IPS-NIHi11 (cell line): ENCODE measurements around the gene RHBDD1.
A peak's percentile ranks its signal among the peaks of the same experiment; 100 is the strongest.

Experiments used
- DNase-seq: peaks from one replicate; pipeline ENCODE4 v3.0.0; 2012; ENCODE audit warnings: mixed read lengths, low spot score

Gene RHBDD1, protein sequence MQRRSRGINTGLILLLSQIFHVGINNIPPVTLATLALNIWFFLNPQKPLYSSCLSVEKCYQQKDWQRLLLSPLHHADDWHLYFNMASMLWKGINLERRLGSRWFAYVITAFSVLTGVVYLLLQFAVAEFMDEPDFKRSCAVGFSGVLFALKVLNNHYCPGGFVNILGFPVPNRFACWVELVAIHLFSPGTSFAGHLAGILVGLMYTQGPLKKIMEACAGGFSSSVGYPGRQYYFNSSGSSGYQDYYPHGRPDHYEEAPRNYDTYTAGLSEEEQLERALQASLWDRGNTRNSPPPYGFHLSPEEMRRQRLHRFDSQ

DNA sequence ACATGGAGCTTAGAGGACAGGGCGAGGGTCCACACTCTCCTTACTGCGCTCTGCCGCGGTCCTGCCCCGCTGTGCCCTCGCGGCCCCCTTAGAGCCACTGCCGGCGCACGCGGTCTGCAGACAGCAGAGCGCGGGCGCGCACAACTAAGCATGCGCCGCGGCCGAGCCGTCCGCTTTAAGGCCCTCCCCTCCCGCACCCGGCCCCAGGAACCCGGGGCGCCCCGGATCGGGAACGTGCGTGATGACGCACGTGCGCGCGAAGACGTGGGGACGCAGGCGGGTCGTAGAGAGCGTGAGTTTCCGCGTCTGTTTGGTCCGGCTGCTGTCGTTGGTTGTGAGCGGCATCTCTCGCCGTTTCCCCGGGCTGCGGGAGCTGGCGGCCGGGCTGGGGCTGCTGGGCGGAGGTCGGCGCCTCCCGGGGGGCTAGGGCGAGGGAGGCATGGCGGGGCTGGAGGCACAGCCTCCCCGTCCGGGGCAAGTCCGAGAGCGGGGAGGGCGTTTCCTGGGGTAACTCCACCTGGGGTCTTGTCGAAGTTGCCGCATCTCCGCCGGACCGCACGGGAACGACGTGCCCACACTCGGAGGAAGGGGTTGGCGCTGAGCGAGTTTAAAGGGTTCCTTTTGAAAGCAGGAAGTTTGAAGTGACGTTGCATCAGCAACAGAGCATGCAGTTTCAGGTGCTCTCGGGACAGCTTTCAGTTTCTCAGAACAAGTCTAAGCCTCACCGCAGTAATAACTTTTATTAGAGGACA is at the start of gene RHBDD1:
TSS of gene RHBDD1 (plus strand) at position 259 of the 752 bp plus-strand sequence. CDS start 28,640 bp downstream, outside the sequence.
- peak; percentile 96 for DNase-seq

DNA sequence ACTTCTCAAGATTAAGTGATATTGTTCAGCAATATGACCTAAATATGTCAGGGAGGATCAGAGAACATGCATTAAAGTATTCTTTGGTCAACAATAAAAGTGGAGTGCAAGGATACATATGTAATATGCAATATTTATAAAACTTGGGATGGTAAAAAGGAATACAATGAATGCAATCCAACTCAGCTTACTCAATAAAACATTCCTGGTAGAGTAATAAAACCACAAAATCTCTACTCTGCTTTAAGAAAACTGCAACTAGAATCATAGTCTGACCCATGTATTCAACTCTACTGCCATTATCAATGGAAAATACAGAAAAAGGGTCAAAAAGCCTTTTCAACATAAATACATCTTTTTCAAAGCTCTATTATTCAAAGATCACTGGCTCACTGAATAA is 47.8 kb upstream of the RHBDD1 start:
- no peak for DNase-seq

DNA sequence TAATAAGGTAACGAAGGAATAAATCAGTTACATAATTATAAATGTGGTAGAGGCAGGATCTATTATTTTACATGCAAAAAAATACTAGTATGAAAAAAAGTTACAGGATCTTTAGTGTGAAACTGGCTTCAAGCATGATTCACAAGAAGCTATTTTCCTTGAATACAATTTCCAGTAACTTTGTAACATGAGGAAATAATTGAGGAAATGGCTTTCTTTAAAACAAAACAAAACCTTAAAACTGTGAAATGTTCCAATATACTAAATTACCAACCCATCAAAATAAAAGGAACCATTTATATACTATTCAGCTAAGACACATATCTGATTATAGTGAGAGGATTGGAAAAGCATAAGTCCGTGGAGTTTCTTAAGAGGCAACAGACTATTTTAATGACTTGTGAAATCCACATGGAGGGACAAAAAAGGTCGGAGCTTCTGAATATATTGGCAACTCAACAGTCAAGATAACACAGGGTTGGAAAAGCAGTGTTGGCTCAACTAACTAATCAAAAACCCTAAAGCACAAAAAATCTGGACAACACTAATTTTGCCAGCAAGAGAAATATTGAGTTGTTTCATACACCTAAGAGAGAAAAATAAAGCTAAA is 46.9 kb upstream of the RHBDD1 start:
- no peak for DNase-seq

DNA sequence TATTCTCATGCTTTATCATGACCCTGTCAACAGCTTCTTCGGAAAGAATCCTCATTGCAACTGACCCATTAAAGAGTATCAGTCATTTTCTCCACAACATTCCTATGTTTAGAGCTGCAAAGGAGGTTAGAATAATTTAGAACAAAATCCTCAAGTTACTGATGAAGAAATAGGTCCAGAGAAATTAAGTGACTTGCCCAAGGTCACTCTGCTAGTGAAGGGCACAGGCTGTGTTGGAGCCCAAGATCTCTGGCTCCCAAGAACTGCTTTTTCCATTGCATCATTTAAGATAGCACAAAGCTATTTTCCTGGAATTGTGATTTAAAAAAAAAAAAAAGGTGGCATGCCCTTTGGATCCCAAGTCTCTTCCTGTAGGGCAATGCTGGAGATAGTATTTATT is 45.8 kb upstream of the RHBDD1 start:
- no peak for DNase-seq

DNA sequence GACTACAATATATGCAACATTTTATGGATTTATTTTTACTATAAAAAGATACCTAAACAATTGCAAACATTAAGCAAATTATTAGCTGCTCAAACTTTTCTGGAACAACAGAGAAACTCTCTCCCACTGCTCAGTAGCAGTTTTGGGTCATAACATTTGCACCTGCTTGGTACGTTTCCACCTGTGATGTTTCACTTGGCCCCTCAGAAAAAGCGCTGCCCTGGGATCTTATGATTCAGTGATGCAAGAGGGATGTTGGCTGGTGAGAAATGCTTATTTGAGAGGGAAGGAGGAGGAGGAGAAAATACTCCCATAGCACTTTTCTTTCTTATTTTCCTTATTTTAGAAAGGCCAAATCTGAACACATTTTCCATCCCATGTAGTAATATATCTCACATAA is 45.4 kb upstream of the RHBDD1 start:
- no peak for DNase-seq

DNA sequence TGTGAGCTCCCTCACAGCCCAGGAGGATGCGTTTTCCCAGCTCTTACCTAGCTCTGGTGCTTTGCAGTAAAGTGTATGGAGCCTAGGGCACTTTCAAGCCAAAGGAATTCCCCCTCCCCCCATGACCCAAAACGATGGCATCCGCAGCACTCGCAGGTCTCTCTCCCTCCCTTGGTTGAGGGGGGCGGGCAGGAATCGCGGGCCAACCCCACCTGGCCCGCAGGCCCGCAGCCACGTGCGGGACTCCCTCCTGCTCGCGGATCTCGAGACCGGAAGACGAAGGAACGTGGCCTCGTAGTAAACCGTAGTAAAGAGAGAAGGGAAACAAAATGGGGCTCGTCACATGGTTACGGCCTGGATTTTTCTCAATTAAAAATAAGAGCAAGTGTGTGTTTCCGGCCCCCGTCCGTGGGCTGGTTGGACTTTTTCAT is 44.8 kb upstream of the RHBDD1 start:
- peak; percentile 71 for DNase-seq

DNA sequence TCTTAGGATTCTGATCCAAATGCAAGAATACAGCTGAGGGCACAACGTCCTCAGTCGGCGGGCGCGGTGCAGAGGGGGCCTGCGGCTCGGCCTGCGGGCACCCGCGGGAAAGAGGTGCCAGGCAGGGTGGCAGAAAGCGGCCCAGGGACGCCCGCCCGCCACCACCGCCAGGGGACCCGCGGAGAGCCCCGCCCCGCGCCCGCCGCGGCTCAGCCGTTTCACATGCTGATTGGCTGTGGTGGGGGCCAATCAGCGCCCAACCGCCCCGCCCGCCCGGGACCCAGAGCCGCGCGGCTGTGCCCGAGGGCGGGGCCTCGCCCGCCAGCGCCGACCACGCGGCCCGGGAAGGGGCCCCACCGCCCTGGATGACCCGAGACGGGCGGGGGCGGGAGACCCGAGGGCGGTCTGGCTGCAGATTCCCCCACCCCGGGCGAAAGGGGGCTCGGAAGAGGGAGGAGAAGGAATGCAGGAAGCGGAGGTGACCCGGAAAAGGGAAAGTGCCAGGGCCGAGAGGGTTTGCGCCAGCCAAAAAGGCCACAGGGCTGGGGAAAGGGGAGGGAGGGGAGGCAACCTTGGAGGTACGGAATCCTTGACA is 44.3 kb upstream of the RHBDD1 start:
- DNase-seq, result peak; percentile 98

DNA sequence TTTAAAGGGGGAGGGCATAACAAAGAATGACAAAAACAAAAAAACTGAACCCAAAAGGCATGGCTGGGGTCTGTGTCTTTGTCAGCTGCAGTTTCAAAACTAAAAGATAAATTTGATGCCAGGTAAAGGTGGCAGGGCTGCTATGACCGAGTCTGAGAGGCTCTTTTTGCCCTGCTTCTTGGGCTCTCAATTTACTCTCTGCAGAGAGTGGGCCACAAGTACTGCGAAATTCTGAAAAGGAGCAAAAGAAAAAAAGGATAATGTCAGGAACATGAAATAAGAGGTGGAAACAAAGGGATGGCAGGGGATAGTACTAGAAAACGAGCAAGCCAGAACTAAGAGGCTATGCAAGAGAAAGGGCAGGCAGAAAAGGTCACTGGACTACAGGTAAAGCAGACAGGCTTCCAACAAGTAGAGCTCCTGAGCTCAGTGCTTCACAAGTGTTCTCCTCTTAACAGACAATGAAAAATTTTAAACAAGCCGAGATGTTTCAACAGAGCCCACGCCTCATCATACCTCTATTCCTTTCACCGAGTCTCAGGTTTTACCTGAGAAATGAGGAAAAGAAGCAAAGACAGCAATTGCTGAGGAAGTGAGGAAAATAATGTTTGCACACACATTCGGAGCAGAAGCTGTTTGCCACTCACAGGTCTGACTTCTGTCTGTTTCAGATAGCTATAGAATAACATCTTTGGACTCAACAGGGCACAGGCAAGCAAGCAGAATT is 43.5 kb upstream of the RHBDD1 start:
- no peak for DNase-seq

DNA sequence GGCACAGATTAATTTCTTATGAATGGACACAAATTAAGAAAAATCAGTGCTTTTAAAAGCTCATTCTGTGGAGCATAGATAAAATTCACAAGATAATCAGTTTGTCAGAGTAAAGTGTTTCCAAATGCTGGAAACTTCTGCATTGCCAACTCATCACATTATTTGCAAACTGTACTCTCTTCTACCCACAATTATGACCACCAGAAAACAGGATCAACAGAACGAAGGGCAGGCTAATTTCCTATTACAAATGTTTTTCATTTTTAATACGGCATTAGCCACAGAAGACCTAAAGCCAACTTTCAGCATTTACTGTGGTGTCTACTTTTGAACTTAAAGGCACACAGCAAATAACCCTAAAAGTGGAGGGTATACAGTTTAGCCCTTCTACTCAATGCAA is 42.2 kb upstream of the RHBDD1 start:
- DNase-seq, result no peak

DNA sequence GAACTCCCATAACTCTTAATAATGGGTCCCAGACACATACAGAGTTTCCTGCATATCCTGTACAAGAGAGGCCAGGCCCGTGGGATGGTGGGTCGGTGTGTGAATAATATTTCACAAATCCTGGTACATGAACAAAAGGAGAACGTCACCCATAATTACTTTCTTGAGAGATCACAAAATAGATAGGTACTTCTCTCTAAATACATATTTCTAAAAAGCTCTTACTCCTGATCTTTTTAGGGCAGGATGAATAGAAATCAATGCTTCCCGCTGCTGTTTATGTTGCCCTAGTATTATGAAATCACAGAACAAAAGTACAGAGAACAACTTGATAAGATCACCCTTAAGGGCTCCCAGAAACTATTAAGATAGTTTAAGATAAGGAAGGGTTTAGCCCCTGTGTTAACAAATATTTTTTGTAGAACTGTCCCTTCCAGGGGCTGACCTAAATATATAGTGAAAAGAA is 41.6 kb upstream of the RHBDD1 start:
- no peak for DNase-seq

DNA sequence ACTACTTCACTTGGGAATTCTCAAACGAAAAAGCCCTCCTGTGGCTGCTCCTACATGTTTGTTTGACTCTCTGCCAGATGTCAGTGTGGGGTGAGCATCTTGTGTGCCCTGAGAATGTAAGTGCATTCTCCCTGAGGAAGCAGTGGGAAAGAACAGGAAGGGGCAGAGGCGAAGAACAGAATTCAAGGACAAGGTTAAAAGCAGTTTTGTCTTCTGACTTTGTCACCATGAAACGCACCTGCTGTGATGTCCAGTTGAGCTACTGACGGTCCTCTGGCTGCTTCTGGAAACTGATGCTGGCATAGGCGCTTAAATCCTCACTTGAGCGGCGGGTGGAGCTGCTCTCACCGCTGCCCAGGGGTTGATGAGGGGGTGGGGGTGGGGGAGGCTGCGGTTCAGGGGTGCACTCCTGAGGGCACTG is 41.1 kb upstream of the RHBDD1 start:
- DNase-seq, result no peak

DNA sequence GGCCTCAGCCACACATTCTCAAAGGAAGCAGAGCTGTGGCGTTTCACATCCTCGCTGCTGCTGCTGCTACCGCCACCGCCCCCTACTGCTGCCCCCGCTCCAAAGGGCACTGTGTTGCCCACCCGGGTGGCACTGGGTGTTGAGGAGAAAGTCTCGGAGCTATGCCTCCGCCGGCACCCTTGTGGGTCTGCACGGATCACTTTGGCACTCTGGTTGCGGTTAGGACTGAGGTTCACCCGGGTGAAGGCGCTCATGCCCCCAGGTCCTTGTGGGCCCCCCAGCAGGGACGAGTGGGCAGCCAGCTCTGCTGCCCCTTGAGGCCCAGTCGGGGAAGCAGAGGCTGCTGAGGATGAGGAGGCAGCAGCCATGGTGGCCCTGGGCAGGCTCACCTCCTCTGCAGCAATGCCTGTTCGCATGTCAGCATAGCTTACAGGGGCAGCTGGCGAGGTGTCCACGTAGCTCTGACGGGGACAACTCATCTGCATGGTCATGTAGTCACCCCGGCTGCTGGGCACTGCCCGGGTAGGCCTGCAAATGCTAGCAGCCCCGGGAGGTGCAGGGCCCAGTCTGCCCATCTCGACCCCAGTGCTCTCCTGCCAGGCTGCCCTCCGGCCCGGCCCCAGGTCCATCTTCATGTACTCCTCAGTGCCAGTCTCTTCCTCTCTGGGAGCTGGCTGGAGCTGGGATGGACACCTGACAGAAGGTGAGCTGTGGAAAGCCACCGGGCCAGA is 40.4 kb upstream of the RHBDD1 start:
- DNase-seq, result no peak

DNA sequence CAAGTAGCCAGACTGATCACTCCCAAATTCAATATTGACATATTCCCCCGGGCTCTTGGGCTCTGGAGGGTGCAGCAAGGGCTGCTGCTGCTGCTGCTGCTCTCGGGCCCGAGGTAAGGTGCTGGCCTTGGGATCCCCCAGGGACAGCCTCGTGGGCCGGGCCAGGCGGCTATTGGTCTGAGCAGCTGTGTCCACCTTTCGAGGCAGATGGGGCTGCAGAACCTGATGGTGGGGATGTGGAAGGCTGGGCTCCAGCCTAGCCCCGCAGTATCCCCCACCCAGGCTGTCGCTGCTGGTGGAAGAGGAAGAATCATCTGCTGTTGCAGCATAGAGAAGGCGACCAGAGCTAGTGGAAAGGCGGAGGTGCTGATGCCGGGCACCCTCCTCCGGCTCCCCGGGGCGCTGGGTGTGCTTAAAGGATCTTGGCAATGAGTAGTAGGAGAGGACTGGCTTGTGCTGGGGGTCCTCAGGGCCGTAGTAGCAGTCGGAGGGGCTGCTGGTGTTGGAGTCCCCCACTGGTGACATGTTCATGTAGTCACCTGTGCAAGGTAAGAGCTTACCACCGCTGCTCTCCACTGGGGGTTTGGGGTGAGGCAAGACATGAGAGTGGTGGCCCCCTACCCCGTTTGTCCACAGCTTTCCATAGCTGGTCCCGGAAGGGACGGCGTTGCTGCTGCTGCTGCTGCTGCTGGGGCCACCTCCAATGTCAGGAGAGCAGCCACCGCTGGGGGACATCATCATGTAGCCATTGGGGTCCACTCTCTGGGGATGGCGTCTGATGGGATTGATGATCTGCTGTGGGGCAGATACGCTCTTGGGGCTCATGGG is 39.6 kb upstream of the RHBDD1 start:
- DNase-seq, result no peak

DNA sequence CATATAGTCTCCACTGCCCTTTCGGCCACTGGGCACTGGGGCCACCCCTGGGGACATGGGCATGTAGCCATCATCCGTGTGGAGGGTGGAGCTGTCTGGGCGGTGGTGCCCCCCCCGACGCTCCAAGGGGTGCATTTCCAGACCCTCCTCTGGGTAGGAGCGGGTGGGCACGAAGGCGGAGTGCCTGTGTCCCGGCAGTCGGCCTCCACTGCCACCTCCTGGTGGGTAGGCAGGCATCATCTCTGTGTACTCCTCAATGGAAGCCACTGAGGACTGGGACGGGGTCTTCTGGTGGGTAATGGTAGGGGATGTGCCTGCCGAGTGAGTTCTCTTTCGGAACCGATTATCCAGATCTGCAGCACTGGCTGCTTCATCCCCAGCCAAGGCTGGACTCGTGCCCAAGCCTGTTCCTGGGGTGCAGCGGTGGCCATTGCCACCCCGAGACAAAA is 39.0 kb upstream of the RHBDD1 start:
- DNase-seq, result peak; percentile 35

DNA sequence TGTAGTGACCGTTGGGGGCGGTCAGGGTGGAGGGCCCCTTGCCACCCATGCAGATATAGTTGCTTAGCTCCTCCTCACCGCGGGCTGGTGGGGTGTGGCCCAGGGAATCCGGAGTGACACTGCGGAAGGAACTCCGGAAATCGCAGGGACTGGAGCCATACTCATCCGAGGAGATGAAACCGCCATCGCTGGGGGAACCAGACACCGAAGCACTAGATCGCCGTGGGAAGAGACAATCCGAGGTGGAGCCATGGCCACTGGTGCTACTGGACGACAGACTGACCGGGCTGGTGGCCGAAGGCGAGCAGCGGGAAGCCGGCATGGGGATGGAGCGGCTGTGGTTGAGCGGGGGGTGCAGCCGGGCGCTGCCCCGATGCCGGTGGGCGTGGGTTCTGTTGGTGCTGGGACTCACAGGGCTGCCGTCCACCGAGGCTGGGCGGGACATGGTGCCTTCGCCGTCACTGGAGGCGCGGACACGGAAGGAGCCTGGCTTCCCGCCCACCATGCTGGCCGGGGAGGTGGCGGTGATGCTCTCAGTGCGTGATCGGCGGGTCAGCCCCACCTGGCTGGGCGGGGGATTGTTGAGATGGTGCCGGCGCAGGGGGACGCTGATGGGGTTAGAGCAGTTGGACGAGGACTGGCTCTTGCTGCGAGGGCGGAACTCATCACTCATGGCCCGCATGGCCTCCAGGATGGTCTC is 38.4 kb upstream of the RHBDD1 start:
- no peak for DNase-seq

DNA sequence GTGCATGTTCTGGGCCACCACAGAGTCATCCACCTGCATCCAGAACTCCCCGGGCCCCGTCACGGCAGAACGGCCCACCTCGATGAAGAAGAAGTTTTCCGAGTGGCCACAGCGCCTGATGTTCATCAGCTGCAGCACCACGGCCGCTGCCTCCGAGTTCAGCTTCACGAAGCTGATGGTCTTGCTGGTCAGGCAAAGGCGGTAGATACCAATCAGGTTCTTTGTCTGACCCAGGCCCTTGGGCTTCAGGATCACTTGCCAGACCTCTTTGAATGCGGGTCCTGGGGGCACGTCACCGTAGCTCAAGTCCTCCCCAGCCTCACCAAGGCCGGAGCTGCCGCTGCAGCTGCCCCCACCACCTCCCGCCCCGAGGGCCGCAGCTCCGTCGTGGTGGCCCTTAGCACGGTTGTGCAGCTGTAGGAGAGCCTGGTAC is 37.8 kb upstream of the RHBDD1 start:
- no peak for DNase-seq

DNA sequence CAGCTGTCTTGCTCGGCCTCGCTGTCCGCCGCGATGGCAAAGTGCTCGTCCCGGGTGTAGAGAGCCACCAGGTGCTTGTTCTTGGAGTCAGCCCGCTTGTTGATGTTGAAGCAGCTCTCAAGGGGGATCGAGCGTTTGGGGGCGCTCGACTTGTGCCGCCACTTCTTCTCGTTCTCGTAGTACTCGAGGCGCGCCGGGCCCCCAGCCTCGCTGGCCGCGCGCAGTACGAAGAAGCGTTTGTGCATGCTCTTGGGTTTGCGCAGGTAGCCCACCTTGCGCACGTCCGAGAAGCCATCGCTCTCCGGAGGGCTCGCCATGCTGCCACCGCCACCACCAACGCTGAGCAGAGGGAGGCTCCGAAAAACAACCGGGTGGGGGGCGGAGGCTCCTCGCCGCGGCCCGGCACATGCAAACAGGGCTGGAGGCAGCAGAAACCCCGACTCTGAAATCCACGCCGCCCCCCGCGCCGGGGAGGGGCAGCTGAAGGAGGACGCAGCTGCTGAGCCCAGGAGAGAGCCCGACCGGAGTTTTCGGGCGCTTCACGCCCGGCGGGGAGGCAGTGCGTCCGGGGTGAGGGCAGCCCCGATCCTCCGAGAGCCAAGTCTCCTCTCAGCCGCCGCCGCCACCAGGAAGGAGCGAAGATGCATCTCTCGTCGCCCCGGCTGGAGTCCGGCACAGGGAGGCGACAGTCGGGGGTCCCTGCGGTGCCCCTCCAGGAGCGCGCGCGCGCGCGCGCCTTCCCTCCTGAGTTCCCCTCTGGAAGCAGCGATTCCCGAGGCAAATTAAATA is 37.2 kb upstream of the RHBDD1 start:
- peak; percentile 46 for DNase-seq

DNA sequence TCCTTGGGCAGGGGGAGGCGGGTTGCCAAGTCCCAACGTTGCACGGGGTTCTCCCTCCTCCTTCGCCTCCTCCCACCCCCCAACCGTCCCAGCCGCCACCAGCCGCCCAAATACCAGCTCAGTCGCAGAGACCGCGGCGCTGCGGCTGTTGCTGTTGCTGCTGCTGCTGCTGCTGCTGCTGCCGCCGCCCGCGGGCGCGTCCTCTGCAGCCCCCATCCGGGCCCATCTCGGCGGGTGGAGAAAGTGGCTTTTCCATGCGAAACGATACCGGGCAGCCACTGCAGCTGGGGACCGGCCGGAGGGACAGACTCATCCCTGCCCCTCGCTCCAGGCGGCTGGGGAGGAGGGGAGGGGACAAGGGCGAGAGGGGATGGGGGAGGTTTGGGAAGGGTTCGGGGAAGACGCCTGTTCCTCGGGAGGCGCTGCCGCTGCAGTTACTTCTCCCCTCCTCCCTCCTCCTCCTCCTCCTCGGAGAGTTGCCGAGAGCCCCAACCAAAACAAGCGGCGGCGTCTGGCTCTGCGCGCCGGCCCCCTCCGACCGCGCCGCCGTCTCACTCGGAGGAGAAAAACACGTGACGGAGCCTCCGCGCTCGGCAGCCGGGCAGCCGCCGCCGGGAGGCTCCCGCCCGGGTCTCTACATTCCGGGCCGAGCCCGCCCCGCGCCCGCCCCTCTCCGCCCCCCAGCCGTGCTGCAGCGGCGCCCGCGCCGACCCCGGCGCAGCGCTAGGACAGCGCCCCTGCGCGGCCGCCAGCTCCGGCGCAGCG is 36.5 kb upstream of the RHBDD1 start, which contains the start of gene IRS1:
TSS of gene IRS1 (minus strand) at position 610 of the 765 bp plus-strand sequence. CDS start 1,082 bp downstream, outside the sequence.
- peak; percentile 85 for DNase-seq
